Hepatocyte (in vitro differentiated cells): ENCODE data around the gene SOCS3.

ENCODE experiments used
- EZH2 ChIP-seq: fragments of 200-600 bp; sonication (generic); IDR thresholded peaks from 2 replicates; pipeline ENCODE4 v1.6.1; 2016; ENCODE audit warnings: antibody characterized with exemption, mild to moderate bottlenecking, borderline replicate concordance
- TF ChIP-seq, protein P1 (sequence below): fragments of 200-600 bp; sonication (generic); IDR thresholded peaks from 2 replicates; pipeline ENCODE4 v1.5.1; 2016; ENCODE audit warnings: antibody characterized with exemption, mild to moderate bottlenecking; ENCODE audit not compliant: poor library complexity

DNA sequence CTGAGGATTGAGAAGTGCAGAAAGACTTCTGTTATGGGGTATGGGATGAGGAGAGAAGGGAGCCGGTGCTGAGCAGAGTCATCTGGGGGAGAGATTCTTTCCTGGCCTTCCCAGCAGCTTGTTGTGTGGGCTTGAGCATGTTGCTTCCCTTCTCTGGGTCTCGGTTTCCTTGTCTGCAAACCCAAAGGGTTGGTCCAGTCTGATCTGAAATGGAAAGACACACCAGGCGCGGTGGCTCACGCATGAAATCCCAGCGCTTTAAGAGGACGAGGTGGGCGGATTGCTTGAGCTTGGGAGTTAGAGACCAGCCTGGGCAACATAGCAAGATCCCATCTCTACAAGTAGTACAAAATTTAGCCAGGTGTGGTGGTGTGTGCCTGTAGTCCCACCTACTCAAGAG is 6.0 kb downstream of the SOCS3 start:
- TF ChIP-seq, protein P1, sequence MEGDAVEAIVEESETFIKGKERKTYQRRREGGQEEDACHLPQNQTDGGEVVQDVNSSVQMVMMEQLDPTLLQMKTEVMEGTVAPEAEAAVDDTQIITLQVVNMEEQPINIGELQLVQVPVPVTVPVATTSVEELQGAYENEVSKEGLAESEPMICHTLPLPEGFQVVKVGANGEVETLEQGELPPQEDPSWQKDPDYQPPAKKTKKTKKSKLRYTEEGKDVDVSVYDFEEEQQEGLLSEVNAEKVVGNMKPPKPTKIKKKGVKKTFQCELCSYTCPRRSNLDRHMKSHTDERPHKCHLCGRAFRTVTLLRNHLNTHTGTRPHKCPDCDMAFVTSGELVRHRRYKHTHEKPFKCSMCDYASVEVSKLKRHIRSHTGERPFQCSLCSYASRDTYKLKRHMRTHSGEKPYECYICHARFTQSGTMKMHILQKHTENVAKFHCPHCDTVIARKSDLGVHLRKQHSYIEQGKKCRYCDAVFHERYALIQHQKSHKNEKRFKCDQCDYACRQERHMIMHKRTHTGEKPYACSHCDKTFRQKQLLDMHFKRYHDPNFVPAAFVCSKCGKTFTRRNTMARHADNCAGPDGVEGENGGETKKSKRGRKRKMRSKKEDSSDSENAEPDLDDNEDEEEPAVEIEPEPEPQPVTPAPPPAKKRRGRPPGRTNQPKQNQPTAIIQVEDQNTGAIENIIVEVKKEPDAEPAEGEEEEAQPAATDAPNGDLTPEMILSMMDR = no peak
- TF ChIP-seq EZH2 = no peak
